DMS153 treated with DMSO at 0.1 percent for 48 hours (cell line): ENCODE measurements around the gene SNURF.
"Not testable (repeated sequence)": the region's sequence is repeated elsewhere in the genome, so short reads cannot be mapped to it uniquely, and the experiment has no call there.

Source experiments
- DNase-seq: peaks from one replicate; lab custom pipeline; 2025; ENCODE audit not compliant: unreplicated experiment; lab: John Stamatoyannopoulos, UW

The SNURF gene

GRCh38 chr15:24966364-24967103 is 11.7 kb downstream of the SNURF start:
- DNase-seq = no peak

- DNase-seq = no peak
Measured at GRCh38 chr15:24971052-24971451, 16.3 kb downstream of the SNURF start.

- no peak for DNase-seq
Measured at GRCh38 chr15:24971772-24972171, 17.0 kb downstream of the SNURF start.

GRCh38 chr15:24972707-24973106 is 17.9 kb downstream of the SNURF start:
- not testable (repeated sequence) for DNase-seq

GRCh38 chr15:24976932-24977331 is 22.1 kb downstream of the SNURF start:
- DNase-seq = no peak

- DNase-seq = no peak
Measured at GRCh38 chr15:24977686-24978085, 22.9 kb downstream of the SNURF start.

- DNase-seq = no peak
Measured at GRCh38 chr15:24985224-24985623, 30.4 kb downstream of the SNURF start.

- no peak for DNase-seq
Measured at GRCh38 chr15:24986653-24987052, 31.9 kb downstream of the SNURF start.
